ENCODE data around the gene NEK3. TPM values are rescaled to one million over a fixed set of nuclear protein-coding genes. Genes with fewer than 3 reads are reported as not detected.
"Not testable (repeated sequence)": the region's sequence is repeated elsewhere in the genome, so short reads cannot be mapped to it uniquely, and the experiment has no call there.

NEK3 gene
- total RNA-seq, 1 experiment from 2014 or later, result 6.9 TPM

DNA sequence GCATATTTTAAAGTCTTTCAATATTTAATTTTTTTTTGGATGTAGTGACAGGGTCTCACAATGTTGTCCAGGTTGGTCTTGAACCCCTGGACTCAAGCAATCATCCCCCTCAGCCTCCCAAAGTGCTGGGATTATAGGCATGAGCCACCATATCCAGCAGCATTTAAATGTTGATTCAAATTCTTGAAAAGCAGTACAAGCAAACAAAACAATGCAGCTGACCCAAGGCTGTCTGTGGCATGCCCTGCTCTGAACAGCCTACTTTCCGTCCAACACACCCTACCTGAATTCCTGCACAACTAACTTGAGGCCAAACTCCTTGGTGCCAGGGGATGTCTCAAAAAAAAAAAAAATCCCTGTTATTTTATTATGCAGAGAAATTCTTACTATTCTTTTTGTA is 53.6 kb downstream of the NEK3 start:
- ATAC-seq, result no peak
- no peaks in the 10 kb centered on the region for H3F3A ChIP-seq (ENCODE audit: low read length, unreplicated experiment)
- no peaks in the 10 kb centered on the region for H3K4me1 ChIP-seq (ENCODE audit: insufficient read depth, low read length)
- ChIA-PET POLR2A (ENCODE audit: unreplicated experiment) (no interaction called here), CTCF (no interaction called here)
- H3K36me3 ChIP-seq (ENCODE audit: low read depth, low read length), result no peaks in the 10 kb centered on the region
- no peak overlapping the region for H3K27ac ChIP-seq (ENCODE audit: low read length)
- no peaks in the 10 kb centered on the region for H3K9me2 ChIP-seq (replicated peaks; ENCODE audit: low read length)
- H4K20me1 ChIP-seq (ENCODE audit: low read length), result no peaks in the 10 kb centered on the region
- no peak for TF ChIP-seq EZH2phosphoT487 (IDR thresholded peaks at IDR 0.05; ENCODE audit: borderline replicate concordance, low read length)
- H3K4me2 ChIP-seq (ENCODE audit: low read length), result no peak overlapping the region
- no peak overlapping the region for H3K9ac ChIP-seq (ENCODE audit: low read length)
- no peaks in the 10 kb centered on the region for H3K79me2 ChIP-seq (ENCODE audit: low read length)
- H3K27me3 ChIP-seq (ENCODE audit: low read length), result no peaks in the 10 kb centered on the region
- DNase-seq, result no peak
- intact Hi-C loops (cut with micrococcal nuclease), result no loop called here
- H3K9me3 ChIP-seq (ENCODE audit: low read length), result no peaks in the 10 kb centered on the region
- H2AFZ ChIP-seq (ENCODE audit: low read length), result no peak overlapping the region
- no peak overlapping the region for H3K4me3 ChIP-seq (ENCODE audit: low read length)
- BruUV-seq (replicated peaks), result no TSS peak

DNA sequence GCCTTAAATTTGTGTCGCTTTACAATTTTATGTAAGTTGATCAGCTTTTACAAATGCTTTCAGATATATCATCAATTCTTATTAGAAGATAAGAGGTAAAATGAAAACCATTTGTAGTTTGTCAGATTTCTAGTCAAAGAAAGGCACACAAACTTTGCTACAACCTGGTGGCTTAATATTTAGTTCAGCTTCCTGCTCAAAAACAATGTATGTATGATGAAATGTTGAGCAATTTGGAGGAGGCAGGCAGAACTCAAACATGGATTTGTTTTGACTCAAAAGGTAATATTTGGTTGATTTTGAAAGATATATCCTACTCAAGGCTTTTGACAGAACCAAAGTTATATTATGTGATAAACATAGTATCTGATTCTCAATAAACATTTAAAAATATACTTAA is 54.8 kb downstream of the NEK3 start:
- Histone ChIP-seq H3K9me3 (ENCODE audit: low read length) (no peaks in the 10 kb centered on the region), H3K9me2 (replicated peaks; ENCODE audit: low read length) (no peaks in the 10 kb centered on the region), H3K4me3 (ENCODE audit: low read length) (no peak overlapping the region), H3K4me1 (ENCODE audit: insufficient read depth, low read length) (no peaks in the 10 kb centered on the region), H3K79me2 (ENCODE audit: low read length) (no peaks in the 10 kb centered on the region), H2AFZ (ENCODE audit: low read length) (no peak overlapping the region), H3K36me3 (ENCODE audit: low read depth, low read length) (no peaks in the 10 kb centered on the region), H3F3A (ENCODE audit: low read length, unreplicated experiment) (no peaks in the 10 kb centered on the region), H3K27me3 (ENCODE audit: low read length) (no peaks in the 10 kb centered on the region), H3K4me2 (ENCODE audit: low read length) (no peak overlapping the region), H4K20me1 (ENCODE audit: low read length) (no peaks in the 10 kb centered on the region), H3K9ac (ENCODE audit: low read length) (no peak overlapping the region), H3K27ac (ENCODE audit: low read length) (no peak overlapping the region)
- BruUV-seq (replicated peaks), result no TSS peak
- DNase-seq (no peak), ATAC-seq (no peak)
- TF ChIP-seq EZH2phosphoT487 (IDR thresholded peaks at IDR 0.05; ENCODE audit: borderline replicate concordance, low read length), result no peak
- no peak for TF ChIP-seq CTCF (conservative IDR thresholded peaks at IDR 0.05; ENCODE audit: low read depth, low read length)
- no peak for TF ChIP-seq EZH2 (IDR thresholded peaks at IDR 0.05; ENCODE audit: low read length, unreplicated experiment)
- ChIA-PET POLR2A (ENCODE audit: unreplicated experiment) (no interaction called here), CTCF (interaction anchor here (0.5 kb wide), 1 partner anchor 105 kb away, joined by 3 read pairs; no protein-coding TSS in a partner anchor)
- intact Hi-C loops (cut with micrococcal nuclease), result no loop called here

- H3K4me2 ChIP-seq (ENCODE audit: low read length), result no peak overlapping the region
- TF ChIP-seq EZH2phosphoT487 (IDR thresholded peaks at IDR 0.05; ENCODE audit: borderline replicate concordance, low read length) (no peak), CTCF (conservative IDR thresholded peaks at IDR 0.05; ENCODE audit: low read depth, low read length) (no peak), EZH2 (IDR thresholded peaks at IDR 0.05; ENCODE audit: low read length, unreplicated experiment) (no peak)
- no peaks in the 10 kb centered on the region for H3K4me1 ChIP-seq (ENCODE audit: insufficient read depth, low read length)
- ChIA-PET POLR2A (ENCODE audit: unreplicated experiment) (no interaction called here), CTCF (no interaction called here)
- no peak overlapping the region for H3K27ac ChIP-seq (ENCODE audit: low read length)
- H3K79me2 ChIP-seq (ENCODE audit: low read length), result no peaks in the 10 kb centered on the region
- H3K36me3 ChIP-seq (ENCODE audit: low read depth, low read length), result no peaks in the 10 kb centered on the region
- ATAC-seq (no peak), DNase-seq (no peak)
- H3K9me3 ChIP-seq (ENCODE audit: low read length), result no peaks in the 10 kb centered on the region
- intact Hi-C loops (cut with micrococcal nuclease), result no loop called here
- H4K20me1 ChIP-seq (ENCODE audit: low read length), result no peaks in the 10 kb centered on the region
- no peak overlapping the region for H2AFZ ChIP-seq (ENCODE audit: low read length)
- no peaks in the 10 kb centered on the region for H3K27me3 ChIP-seq (ENCODE audit: low read length)
- no TSS peak for BruUV-seq (replicated peaks)
- no peak overlapping the region for H3K9ac ChIP-seq (ENCODE audit: low read length)
- no peaks in the 10 kb centered on the region for H3F3A ChIP-seq (ENCODE audit: low read length, unreplicated experiment)
- no peak overlapping the region for H3K4me3 ChIP-seq (ENCODE audit: low read length)
- no peaks in the 10 kb centered on the region for H3K9me2 ChIP-seq (replicated peaks; ENCODE audit: low read length)
Observed at GRCh38 chr13:52103386-52103785, 56.0 kb downstream of the NEK3 start.

DNA sequence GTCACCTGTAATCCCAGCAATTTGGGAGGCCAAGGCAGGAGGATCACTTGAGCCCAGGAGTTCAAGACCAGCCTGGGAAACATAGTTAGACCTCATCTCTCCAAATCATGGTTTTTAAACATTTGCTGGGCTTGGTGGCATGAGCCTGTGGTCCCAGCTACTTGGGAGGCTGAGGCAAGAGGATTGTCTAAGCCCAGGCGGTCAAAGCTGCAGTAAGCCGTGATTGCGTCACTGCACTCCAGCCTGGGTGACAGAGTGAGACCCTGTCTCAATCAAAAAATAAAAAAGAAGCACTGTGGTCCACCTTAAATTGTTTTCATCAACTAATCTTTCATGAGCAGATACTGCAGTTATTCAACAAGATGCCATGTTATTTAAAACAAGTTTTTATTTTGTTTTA is 57.0 kb downstream of the NEK3 start:
- H2AFZ ChIP-seq (ENCODE audit: low read length); H3K4me3 ChIP-seq (ENCODE audit: low read length); H3K79me2 ChIP-seq (ENCODE audit: low read length); H3K9ac ChIP-seq (ENCODE audit: low read length); H4K20me1 ChIP-seq (ENCODE audit: low read length); H3K9me2 ChIP-seq (replicated peaks; ENCODE audit: low read length); H3K27me3 ChIP-seq (ENCODE audit: low read length); ATAC-seq; H3K4me2 ChIP-seq (ENCODE audit: low read length); intact Hi-C loops (cut with micrococcal nuclease); H3K27ac ChIP-seq (ENCODE audit: low read length); H3K9me3 ChIP-seq (ENCODE audit: low read length); H3K36me3 ChIP-seq (ENCODE audit: low read depth, low read length); DNase-seq; CTCF ChIA-PET; H3F3A ChIP-seq (ENCODE audit: low read length, unreplicated experiment); BruUV-seq (replicated peaks); H3K4me1 ChIP-seq (ENCODE audit: insufficient read depth, low read length); POLR2A ChIA-PET (ENCODE audit: unreplicated experiment): not testable (repeated sequence)
